ENCODE data around the gene TRIM7. TPM values are rescaled to one million over a fixed set of nuclear protein-coding genes. Genes with fewer than 3 reads are reported as not detected.
A peak's percentile ranks its signal among the peaks of the same experiment; 100 is the strongest.

TRIM7 gene
- total RNA-seq, 1 experiment from 2014 or later: 28.1 TPM

DNA sequence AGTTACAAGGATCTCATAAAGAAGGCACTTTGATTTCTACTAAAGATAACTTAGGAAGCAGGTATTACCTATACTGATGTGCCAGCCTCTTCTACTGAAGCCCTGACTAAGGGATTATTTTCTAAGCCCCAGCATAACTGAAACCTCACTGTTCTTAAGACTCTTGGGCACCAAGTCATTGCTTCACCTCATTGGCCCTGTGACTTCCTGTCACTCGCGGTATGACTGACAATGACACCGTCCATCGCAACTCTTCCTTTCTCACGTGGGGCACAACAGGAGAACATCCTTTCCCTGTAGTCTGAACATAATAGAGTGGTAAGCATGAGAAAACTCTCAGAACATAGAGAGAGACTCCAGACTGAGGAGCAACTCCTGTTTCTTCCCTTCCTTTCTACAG, 51.2 kb downstream of the TRIM7 start:
- CTCF ChIA-PET: no interaction called here
- intact Hi-C loops (cut with micrococcal nuclease): loop anchor here (2.0 to 5.0 kb wide), 2 partner anchors 112 to 293 kb away; partner anchors contain the start of genes BTNL9 and ZFP62
- BruUV-seq (replicated peaks): no TSS peak
- H3K27ac ChIP-seq (ENCODE audit: low read length): peak overlapping the region; percentile 95
- H3K9ac ChIP-seq (ENCODE audit: low read length): peak overlapping the region; percentile 13; the same call in 1 of the 2 replicates
- POLR2A ChIA-PET (ENCODE audit: unreplicated experiment): no interaction called here
- peak overlapping the region; percentile 45 for H3K4me2 ChIP-seq (ENCODE audit: low read length)
- DNase-seq (peak; percentile 84), ATAC-seq (peak; percentile 17)
- no peaks in the 10 kb centered on the region for H3K79me2 ChIP-seq (ENCODE audit: low read length)
- no peaks in the 10 kb centered on the region for H3K9me3 ChIP-seq (ENCODE audit: low read length)
- peaks cover 12% of the 10 kb centered on the region for H3F3A ChIP-seq (ENCODE audit: low read length, unreplicated experiment)
- TF ChIP-seq EZH2phosphoT487 (IDR thresholded peaks at IDR 0.05; ENCODE audit: borderline replicate concordance, low read length) (no peak), EZH2 (IDR thresholded peaks at IDR 0.05; ENCODE audit: low read length, unreplicated experiment) (no peak)
- TF ChIP-seq, protein P1, sequence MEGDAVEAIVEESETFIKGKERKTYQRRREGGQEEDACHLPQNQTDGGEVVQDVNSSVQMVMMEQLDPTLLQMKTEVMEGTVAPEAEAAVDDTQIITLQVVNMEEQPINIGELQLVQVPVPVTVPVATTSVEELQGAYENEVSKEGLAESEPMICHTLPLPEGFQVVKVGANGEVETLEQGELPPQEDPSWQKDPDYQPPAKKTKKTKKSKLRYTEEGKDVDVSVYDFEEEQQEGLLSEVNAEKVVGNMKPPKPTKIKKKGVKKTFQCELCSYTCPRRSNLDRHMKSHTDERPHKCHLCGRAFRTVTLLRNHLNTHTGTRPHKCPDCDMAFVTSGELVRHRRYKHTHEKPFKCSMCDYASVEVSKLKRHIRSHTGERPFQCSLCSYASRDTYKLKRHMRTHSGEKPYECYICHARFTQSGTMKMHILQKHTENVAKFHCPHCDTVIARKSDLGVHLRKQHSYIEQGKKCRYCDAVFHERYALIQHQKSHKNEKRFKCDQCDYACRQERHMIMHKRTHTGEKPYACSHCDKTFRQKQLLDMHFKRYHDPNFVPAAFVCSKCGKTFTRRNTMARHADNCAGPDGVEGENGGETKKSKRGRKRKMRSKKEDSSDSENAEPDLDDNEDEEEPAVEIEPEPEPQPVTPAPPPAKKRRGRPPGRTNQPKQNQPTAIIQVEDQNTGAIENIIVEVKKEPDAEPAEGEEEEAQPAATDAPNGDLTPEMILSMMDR (conservative IDR thresholded peaks at IDR 0.05; ENCODE audit: low read depth, low read length): no peak
- H4K20me1 ChIP-seq (ENCODE audit: low read length): no peaks in the 10 kb centered on the region
- H3K9me2 ChIP-seq (replicated peaks; ENCODE audit: low read length): no peaks in the 10 kb centered on the region
- H3K4me3 ChIP-seq (ENCODE audit: low read length): no peak overlapping the region
- H2AFZ ChIP-seq (ENCODE audit: low read length): peak overlapping the region; percentile 4; the same call in 1 of the 2 replicates
- H3K27me3 ChIP-seq (ENCODE audit: low read length): no peaks in the 10 kb centered on the region
- peaks cover 52% of the 10 kb centered on the region for H3K4me1 ChIP-seq (ENCODE audit: insufficient read depth, low read length)
- no peaks in the 10 kb centered on the region for H3K36me3 ChIP-seq (ENCODE audit: low read depth, low read length)

DNA sequence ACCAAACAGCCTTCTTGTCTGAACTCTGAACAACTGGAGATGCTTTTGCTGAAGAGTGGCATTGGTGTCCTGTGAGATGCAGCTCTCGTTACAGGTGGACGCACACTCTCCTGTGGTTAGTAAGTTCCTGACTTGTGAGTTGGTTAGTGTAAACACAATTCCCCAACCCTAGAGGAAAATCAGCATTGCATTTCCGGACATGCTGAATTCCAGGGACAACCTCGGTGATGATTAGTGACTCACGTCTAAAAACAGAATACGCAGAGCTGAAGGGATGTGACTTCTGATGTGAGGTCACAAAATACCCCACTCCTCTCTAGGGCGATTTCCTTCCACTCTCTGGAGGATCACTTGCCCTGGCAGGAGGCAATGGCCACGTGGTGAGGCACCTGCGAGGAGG, 52.6 kb downstream of the TRIM7 start:
- Histone ChIP-seq H3K9me3 (ENCODE audit: low read length) (no peaks in the 10 kb centered on the region), H3K27ac (ENCODE audit: low read length) (peak overlapping the region; percentile 95), H3F3A (ENCODE audit: low read length, unreplicated experiment) (peaks cover 12% of the 10 kb centered on the region), H2AFZ (ENCODE audit: low read length) (peak overlapping the region; percentile 41), H3K36me3 (ENCODE audit: low read depth, low read length) (no peaks in the 10 kb centered on the region), H3K9me2 (replicated peaks; ENCODE audit: low read length) (no peaks in the 10 kb centered on the region), H3K4me1 (ENCODE audit: insufficient read depth, low read length) (peaks cover 55% of the 10 kb centered on the region), H3K79me2 (ENCODE audit: low read length) (no peaks in the 10 kb centered on the region), H3K9ac (ENCODE audit: low read length) (peak overlapping the region; percentile 68), H3K27me3 (ENCODE audit: low read length) (no peaks in the 10 kb centered on the region), H3K4me3 (ENCODE audit: low read length) (peak overlapping the region; percentile 52), H3K4me2 (ENCODE audit: low read length) (peak overlapping the region; percentile 83), H4K20me1 (ENCODE audit: low read length) (no peaks in the 10 kb centered on the region)
- intact Hi-C loops (cut with micrococcal nuclease): loop anchor here (1.0 to 5.0 kb wide), 4 partner anchors 19 to 292 kb away; partner anchors contain the start of genes BTNL9 and ZFP62
- TF ChIP-seq EZH2 (IDR thresholded peaks at IDR 0.05; ENCODE audit: low read length, unreplicated experiment): no peak
- ChIA-PET POLR2A (ENCODE audit: unreplicated experiment) (no interaction called here), CTCF (no interaction called here)
- no TSS peak for BruUV-seq (replicated peaks)
- ATAC-seq (peak; percentile 90), DNase-seq (peak; percentile 98)

DNA sequence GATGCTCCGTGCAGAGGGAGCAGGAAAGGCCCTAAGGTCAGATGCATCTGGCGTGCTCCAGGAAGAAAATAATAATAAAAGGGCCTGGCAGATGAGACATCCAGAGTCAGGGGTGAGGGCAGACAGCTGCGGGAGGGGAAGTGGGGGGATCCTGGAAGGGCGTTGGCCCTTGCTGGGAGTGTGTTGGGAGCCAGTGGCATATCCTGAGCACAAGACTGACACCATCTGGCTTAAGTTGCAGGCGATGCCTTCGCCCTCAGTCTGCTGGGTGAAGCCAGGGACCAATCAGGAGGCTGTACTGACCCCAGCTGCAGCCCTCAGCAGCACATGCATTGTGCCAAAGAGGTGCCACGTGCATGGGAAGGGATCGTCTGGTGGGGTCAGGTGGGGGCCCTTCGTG, 53.9 kb downstream of the TRIM7 start:
- intact Hi-C loops (cut with micrococcal nuclease): loop anchor here (5.0 kb wide), 1 partner anchor 109 kb away; the partner anchor contains the start of gene BTNL9
- TF ChIP-seq EZH2phosphoT487 (IDR thresholded peaks at IDR 0.05; ENCODE audit: borderline replicate concordance, low read length) (no peak), EZH2 (IDR thresholded peaks at IDR 0.05; ENCODE audit: low read length, unreplicated experiment) (no peak)
- TF ChIP-seq, protein P1 (conservative IDR thresholded peaks at IDR 0.05; ENCODE audit: low read depth, low read length): peak; percentile 46; the same call in 1 of the 2 replicates
- H3K79me2 ChIP-seq (ENCODE audit: low read length): no peaks in the 10 kb centered on the region
- peak overlapping the region; percentile 95 for H3K27ac ChIP-seq (ENCODE audit: low read length)
- no peak overlapping the region for H3K4me3 ChIP-seq (ENCODE audit: low read length)
- BruUV-seq (replicated peaks): no TSS peak
- H3K4me2 ChIP-seq (ENCODE audit: low read length): peak overlapping the region; percentile 83
- no peaks in the 10 kb centered on the region for H4K20me1 ChIP-seq (ENCODE audit: low read length)
- no peak overlapping the region for H2AFZ ChIP-seq (ENCODE audit: low read length)
- DNase-seq (peak; percentile 64), ATAC-seq (peak; percentile 58)
- H3K9me2 ChIP-seq (replicated peaks; ENCODE audit: low read length): no peaks in the 10 kb centered on the region
- H3K9ac ChIP-seq (ENCODE audit: low read length): peak overlapping the region; percentile 55
- H3K4me1 ChIP-seq (ENCODE audit: insufficient read depth, low read length): peaks cover 55% of the 10 kb centered on the region
- no peaks in the 10 kb centered on the region for H3K36me3 ChIP-seq (ENCODE audit: low read depth, low read length)
- ChIA-PET POLR2A (ENCODE audit: unreplicated experiment) (no interaction called here), CTCF (interaction anchor here (0.6 kb wide), 1 partner anchor 43 kb away, joined by 3 read pairs; no protein-coding TSS in a partner anchor)
- H3F3A ChIP-seq (ENCODE audit: low read length, unreplicated experiment): peaks cover 12% of the 10 kb centered on the region
- no peaks in the 10 kb centered on the region for H3K27me3 ChIP-seq (ENCODE audit: low read length)
- no peaks in the 10 kb centered on the region for H3K9me3 ChIP-seq (ENCODE audit: low read length)
